Activated T-cell treated with anti-CD3 and anti-CD28 coated beads for 4 hours (primary cell): ENCODE results near the gene BORCS6.
A peak's percentile ranks its signal among the peaks of the same experiment; 100 is the strongest.

Experiments used
- DNase-seq: peaks from one replicate; pipeline ENCODE4 v3.0.0-alpha.2; 2020

BORCS6 gene

DNA sequence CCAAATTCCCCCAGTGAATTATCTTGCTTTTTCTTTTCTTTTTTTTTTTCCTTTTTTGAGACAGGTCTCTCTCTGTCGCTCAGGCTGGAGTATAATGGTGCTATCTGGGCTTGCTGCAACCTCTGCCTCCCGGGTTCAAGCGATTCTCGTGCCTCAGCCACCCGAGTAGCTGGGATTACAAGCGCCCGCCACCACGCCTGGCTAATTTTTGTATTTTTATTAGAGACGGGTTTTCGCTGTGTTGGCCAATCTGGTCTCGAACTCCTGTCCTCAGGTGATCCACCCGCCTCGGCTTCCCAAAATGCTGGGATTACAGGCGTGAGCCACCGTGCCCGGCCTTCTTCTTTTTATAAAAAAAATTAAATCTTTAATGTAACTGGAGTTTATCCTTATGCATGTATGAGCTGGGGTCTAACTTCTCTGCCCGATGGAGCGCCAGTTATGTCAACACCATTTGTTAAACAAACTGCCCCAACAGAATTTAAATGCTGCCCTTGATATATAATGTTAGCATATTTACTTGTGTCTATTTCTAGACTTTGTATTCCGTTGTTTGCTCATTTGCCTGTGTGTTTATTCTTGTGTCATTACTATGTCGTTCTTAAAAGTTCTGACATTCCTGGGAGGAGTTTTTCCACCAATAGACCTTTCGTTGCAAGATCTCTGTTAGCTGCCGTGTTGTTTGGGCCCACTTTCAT lies 20.9 kb upstream of the BORCS6 start:
- DNase-seq = no peak

DNA sequence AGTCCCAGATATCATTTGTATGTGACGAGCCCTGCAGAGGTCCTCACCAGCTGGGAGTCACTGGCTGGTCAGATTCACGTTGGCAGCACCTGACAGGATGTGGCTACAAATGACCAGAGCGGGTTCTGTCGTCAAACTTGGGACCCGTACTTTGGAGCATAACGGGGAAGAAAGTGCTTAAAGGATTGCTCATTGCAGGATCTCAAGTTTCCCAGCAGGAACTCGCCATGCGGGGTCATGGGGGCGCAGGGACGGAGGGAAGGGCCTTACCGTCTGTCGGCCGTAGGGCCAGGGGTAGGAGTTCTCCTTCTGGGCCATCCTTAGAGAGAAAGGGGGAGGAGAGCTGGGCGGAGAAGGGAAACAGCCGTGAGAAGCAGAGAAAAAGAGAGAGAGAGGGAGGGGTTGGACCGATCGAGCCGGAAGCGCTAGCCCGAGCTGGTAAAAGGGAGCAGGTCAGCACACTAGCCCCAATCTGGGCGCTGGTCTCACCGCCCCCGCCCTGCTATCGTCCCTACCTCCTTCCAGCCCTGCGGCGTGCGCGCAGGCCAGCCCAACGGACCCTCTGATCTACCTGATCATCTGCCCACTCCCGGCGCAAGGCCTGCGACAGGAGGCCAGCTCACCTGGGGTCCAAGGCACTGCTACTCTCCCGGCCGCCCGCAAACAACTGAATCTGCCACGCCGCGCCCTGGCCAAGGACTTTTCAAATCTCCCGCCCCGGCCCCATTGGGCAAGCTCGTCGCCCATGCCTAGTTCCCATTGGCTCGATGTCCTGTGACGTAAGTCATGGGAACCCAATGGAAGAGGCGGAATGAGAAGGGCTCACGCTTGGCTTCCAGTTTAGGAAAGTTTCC lies 20.2 kb upstream of the BORCS6 start, which contains the start of gene AURKB:
Gene AURKB (minus strand): TSS at position 669 of the 854 bp plus-strand sequence. CDS start 351 bp downstream, at position 318.
- DNase-seq = peak; percentile 89

DNA sequence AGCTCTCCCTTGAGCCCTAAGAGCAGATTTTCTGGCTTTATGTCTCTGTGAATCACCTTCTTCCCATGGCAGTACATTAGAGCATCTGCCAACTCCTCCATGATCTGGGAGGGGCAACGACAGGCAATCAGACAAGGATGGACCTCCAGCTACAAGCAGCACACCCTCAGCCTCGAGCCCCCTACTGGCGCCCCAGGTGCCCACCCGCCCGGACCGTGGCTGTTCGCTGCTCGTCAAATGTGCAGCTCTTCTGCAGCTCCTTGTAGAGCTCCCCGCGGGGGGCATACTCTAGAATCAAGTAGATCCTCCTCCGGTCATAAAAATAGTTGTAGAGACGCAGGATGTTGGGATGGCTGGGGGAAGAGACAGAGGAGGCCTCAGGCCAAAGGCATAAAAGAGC lies 16.6 kb upstream of the BORCS6 start:
- DNase-seq = no peak

DNA sequence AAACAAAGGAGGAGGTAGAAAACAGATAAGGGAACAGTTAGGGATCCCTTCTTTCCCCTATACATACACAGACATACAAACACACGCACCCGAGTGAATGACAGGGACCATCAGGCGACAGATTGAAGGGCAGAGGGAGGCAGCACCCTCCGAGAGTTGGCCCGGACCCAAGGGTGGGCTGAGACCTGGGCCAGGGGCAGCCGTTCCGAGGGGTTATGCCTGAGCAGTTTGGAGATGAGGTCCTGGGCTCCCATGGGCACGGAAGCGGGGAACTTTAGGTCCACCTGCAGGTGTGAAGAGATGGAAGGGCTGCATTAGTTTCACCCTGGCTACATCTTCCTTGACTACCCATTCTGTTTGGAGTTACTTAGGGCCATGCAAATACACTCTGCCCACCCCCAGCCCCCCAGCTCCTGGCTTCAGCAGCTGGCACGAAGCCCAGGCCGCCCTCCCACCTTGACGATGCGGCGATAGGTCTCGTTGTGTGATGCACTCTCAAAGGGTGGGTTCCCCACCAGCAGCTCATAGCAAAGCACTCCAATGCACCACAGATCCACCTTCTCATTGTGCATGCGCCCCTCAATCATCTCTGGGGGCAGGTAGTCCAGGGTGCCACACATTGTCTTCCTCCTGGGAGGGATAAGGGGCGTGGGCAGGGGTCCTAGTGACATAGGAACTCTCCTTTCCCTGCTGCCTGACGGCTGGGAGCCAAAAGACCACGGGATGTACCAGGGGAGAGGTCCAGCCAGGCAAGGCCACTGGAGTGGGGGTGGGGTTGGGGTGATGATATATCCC lies 15.0 kb upstream of the BORCS6 start:
- DNase-seq = no peak

DNA sequence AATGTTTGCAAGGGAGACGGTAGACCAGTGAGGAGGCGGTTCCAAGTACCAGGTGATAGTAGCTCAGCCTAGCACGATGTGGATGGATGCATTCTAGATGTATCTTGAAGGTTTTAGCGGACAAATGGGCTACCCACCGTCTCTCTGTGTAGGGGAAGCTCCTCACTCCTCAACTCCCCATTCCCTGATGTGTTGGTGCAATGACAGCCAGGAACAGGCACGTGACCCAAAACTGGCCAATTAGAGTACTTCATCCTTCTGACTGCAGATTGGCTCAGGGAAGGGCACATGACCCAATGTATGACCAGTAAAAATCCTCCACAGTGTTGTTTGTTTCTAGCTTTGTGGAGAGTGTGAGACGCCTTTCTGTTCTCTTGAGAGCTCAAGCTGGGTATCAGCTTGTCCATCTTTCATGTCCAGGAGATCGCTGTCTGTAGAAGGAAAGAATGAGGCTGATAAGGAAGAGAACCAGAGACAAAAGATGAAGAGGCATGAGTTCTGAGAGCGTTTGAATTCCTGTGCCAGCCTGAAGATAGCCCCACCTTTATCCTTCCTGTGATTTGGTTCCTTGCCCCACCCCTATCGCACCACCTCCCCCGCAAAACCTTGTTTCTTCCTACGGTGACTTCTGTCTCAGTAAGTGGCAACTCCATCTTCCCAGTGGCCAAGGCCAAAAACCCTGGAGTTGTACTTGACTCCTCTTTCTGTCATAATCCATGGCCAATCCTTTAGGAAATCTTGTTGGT lies 2.3 kb upstream of the BORCS6 start:
- DNase-seq = no peak

DNA sequence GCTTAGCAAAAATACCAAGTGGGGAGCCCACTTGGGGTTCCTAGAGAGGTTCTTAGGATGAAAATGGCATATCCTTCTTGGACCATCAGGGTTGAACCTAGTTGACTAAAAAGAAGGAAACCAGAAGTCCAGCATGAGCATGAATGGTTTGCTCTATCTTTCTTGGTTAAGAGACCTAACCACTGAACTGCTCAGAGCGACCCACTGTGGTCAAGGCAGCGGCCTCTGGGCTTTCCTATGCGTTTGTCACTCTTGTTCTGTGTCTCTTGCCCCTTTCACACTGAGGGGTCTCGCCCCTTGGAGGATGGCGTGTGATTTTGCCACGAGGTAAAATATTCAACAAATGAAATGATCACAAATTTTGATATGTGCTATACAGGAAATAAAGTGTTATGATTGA lies 526 bp upstream of the BORCS6 start:
- no peak for DNase-seq

DNA sequence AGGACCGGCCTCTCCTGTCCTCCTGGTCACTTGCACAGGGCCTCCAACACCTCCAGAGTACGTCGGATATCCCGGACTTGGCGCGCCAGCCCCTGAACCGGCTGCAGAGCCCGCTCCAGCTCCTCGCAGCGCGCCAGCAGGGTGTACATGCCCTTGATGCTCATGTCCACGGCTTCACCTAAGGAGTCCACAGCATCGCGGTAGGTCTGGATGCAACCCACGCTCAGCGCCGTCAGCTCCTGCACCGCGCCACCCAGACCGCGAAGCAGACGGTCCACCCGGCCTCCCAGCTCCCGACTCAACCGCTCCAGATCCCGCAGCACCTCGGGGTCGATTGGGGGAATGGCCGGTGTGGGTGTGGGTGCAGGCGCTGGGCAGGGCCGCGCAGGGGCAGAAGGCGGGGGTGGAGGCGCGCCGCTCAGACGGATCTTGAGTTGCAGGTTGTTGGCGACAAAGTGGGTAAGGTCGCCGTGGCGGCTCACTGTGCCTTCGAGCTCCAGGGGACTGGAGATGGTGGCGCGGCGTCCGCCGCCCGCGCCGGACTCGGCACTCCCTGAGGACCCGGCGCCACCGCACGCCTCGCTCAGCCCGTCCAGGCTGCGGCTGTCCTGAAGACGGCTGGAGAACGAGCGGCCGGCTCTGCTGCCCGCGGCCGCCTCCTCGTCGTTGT lies 804 bp downstream of the BORCS6 start:
- no peak for DNase-seq

DNA sequence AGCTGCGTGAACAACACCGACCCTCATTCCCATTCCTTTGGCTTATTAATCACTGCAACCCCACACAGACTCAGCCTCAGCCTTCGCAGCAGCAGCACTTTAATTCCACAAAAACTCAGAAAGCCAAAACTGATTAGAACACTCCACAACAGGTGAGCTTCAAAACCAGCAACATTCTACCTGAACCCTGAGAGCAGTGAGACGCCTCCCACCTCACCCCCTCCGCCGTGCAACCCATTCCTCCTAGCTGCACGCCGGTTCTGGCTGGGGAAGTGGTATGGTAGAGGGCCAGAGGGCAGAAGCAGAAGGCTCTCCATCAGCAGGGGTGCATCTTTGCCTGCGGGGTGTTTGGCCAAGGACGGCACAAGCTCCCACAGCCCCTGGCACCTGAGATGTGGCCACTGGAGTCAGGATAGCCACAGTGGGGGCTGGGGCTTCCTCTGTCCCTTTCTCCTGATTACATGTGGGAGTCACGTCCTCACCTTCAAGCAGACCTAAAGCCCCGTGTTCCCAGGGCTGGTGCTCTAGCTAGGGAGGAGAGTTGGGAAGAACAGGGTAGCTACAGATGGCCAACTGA lies 1.6 kb downstream of the BORCS6 start:
- DNase-seq = no peak

DNA sequence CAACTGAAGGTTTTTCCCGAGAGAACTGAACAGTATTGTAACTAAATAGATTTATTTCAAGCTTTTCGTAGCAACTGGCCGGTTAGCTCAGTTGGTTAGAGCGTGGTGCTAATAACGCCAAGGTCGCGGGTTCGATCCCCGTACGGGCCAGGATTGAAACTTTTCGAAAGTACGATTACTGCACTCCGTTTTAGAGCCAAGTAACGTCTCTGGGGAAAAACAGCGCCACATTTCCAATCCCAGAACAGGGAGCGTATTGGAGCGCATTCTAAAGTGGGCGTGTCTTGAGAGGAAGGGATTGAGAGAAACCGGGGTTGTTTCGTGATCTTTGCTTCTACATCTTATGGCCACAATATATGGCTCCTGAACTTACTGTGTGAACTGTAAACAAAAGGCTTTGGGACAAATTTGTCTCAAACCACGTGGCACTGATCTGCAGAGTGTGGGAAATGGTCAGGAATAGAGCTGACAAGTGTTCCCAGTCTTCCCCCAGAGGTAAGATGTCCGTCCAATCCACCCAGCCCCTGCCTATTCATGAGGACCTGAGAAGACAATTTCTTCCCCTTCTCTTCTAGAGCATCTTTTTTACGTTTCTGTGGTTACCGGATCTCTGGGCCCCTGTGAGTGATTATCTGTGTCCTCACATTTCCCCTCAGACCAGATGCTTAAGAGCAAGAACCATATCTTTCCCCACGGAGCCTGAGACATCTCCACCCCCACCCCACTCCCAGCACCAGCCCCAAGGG lies 2.3 kb downstream of the BORCS6 start:
- DNase-seq = peak; percentile 92

DNA sequence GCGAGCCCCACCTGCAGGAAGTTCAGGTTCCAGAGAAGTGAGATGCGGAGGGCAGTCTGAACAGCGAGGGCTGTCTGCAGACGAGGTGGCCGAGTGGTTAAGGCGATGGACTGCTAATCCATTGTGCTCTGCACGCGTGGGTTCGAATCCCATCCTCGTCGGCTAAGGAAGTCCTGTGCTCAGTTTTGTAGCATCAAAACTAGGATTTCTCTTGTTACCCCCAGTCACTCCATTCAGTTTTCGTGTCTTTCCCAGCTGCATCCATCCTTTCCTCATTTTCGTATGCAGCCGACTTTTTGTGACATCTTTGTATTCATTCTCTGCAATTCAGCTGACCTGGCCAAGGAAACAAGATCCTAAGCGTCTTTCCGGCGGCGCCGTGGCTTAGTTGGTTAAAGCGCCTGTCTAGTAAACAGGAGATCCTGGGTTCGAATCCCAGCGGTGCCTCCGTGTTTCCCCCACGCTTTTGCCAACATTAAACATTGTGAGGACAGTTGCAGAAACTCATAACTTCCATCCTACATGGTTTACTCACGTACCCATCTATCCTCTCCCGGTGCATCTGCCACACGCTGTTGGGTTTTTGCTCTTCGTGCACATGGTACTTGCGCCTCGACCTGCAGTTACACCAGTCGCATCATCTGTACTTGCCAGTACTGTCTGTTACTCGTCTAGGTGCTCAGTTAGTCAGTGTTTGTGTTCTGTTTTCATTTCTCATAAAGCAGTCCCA lies 3.0 kb downstream of the BORCS6 start:
- peak; percentile 92 for DNase-seq

DNA sequence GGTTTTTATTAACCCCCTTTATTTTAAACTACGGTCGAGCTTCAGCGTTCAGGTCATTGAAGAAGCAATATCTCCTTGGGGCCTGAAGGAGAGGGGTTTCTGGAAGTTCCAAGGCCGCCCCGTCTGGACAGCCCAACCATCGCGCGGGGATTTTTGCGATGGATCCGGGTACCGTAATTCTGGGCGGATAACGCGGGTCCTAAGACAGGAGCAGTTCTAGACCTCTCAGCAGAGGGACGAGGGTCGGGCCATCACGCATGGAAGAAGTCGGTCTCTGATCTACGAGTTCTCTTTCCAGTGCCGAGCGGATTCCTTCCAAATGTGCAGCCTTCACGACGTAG lies 3.6 kb downstream of the BORCS6 start:
- no peak for DNase-seq

DNA sequence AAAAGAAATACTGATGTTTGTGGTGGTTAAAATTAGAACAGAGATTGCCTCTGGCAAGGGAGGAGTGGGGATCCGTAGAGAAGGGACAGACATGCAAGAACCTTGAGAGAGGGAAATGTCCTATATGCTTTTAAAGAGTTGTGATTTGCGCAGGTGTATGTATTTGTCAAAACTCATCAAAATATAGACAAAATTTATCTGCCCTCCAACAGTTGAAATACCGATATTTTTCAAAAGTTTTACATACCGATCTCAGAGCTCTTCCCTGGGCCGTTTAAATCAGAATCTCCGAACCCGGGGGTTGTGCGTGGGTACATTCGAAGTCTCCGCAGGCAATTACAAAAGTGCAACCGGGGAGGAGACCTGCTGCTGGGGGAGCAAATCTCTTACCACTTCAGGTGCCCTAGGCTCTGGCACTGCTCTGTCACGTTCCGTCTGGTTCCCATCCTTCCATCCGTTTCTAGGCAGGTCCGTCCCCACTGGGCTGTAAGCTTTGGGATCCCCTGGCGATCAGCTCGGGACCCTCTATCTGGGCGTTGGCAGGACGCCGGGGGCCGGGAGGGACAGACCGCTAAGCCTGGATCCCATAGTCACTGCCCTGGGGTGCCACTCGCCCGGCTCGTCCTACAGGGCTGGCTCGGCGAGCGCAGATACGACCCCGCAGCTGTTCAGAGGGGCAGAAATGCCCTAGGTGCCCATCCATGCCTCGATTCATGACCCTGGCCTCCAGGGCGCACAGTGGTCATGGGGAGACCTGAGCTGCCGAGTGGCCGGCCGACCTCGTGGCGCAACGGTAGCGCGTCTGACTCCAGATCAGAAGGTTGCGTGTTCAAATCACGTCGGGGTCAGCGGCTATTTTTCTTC lies 4.2 kb downstream of the BORCS6 start:
- peak; percentile 95 for DNase-seq

DNA sequence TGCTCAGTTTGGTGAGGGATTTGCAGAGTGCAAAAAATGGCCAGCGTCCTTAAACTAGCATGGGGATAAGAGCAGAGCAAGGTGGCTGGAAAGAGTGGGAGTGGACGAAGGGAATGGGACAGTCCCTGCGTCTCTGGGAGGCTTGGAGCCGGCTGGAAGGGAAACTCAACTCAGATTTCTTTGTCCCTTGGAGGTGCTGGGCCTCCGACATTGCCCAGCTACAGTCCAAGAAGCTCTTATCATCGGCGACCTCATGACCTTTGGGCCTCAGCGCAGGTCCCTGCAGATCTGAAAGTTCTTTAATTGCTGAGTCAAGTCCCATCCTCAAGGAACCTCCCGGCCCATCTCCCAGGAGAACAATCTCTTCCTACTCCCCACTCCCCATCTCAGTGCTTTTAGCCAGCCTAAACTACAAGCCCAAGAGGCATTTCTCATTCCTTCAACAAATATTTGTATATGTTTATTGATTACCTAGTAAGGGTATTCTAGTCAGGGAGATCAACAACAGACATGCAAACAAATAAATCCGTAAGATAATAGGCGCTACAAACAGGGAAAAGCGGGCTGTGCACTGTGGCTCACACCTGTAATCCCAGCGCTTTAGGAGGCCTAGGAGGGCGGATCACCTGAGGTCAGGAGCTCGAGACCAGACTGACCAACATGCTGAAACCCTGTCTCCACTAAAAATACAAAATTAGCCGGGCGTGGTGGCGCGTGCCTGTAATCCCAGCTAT lies 12.8 kb downstream of the BORCS6 start:
- DNase-seq = no peak

DNA sequence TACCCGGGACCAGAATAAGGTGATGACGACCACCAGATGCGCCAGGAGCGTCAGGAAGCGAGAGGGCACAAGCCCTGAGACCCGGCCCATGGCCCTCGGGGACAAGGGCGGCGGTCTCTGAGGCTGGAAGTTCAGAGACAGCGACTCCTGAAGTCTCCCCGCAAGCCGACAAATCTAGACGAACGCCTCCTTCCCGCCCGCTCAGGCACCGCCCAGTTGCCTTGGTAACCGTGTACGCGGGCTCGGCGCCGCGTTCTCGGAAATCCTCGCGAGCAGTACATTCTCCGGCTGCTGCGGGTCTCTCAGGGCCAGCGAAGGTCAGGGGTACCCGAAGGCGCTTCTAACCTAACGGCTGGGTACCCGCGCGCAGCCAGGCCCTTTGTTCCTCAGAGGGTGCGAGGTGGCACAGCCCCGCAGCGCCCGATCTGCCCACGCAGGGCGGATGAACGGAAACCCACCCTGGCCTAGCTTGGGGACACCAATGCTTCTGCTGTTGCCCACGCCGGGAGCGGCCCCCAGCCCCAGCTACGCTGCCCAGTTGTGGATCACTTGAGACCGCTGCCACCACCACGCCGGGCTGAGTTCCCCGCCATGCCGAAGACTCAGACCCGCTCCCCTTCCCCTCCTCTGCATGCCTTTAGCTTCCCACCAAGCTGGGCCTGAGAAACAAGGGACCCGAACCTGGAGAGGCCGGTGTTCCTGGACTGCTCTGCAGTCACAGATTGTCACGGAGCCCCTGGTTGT lies 13.6 kb downstream of the BORCS6 start, which contains the start of gene TMEM107:
Gene TMEM107 (minus strand): TSS at position 184 of the 744 bp plus-strand sequence. CDS start 94 bp downstream, at position 90.
- peak; percentile 78 for DNase-seq

DNA sequence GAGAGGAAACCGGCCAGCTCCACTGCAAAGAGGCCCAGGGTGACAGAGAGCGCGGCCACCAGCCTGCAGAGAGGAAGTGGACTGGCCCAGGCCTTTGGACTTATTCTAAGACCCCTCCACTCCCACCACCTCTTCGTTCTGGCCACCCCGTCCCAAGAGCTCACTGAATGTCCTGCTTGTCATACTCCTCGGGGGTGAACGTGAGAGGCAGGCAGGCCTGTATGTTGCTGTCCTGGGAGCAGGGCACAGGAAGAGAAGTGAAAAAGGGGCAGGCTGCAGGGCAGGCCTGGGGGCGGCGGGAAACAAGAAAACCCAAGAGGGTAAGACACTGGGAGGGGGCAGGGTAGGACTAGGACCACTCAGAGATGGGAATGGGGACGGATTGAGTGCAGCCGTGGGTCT lies 14.2 kb downstream of the BORCS6 start:
- no peak for DNase-seq

DNA sequence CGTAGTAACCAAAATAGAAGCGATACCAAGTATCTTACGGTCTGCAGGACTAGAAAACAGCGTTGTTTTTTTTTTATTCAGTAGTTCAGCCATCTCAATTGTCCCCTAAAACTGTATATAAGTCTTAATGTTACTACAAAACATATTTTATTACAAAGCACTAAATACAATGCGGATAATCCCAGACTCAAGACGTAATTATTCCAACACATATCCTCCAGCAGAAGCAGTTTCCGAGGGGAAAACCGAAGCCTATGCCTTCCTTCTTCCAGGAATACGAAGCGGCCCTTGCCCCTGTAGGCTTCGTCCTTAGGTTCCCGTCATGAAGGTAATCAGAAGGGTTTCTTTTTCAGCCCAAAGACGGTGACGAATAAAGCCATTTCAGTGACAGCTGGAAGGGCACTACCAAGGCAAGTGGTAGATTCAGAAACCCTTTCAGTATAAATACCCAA lies 16.1 kb downstream of the BORCS6 start:
- DNase-seq = no peak

DNA sequence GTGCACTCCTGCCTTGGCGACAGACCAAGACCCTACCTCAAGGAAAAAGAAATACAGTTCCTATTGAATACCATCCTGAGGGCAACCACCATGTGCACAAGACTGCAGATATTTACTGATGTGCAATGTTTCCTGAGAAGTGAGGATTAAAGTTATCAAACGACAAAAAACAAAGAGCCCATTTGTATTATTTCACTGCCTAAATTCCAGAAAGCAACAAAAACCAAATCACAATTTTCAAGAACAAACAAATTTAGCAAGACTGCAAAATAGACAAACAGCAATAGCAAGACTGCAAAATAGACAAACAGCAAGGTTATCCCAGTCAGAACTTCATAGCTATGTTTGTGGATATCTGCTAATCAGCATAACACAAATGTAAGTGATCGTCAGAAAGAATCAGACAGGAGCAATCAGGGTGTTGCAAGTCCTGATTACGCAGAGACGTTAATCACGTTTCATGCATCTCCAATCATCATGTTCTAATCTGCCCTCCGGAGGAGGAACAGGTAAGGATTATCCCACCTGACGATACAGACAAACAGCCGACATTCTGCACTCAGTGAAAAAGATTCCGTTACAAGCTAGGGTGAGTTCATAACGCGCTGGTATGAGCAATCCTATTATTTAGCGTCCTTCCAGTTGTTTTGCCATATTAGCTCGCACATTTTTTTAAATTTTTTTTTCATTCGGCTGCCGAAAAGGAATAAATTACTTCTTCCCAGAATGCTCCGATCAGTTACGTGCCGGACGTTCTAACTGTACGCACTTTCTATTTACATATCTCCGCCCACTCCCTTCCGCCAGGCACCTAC lies 16.7 kb downstream of the BORCS6 start:
- DNase-seq = peak; percentile 73
